ENCODE data around the gene KCNH3.
"Not testable (repeated sequence)": the region's sequence is repeated elsewhere in the genome, so short reads cannot be mapped to it uniquely, and the experiment has no call there.

Gene KCNH3

DNA sequence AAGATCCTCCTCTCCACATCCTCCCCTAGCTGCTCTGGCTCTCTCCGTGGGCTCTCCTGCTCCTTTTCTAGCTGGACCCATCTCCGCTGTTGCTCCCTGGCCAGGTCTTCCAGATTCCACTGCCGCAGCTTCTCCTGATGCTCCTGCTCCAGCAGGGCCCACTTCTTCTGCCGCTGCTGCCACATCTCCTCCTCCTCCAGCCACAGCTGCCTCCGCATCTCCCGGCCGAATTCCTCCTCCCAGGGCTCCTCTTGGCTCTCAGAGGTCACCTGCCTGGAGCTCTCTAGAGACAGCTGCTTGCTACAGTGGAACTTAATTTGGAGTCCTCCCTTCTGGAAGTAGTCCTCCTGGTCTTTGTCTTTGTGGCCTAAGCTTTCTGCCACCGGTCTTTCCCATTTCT, 61.1 kb downstream of the KCNH3 start:
- TF ChIP-seq, protein P1, sequence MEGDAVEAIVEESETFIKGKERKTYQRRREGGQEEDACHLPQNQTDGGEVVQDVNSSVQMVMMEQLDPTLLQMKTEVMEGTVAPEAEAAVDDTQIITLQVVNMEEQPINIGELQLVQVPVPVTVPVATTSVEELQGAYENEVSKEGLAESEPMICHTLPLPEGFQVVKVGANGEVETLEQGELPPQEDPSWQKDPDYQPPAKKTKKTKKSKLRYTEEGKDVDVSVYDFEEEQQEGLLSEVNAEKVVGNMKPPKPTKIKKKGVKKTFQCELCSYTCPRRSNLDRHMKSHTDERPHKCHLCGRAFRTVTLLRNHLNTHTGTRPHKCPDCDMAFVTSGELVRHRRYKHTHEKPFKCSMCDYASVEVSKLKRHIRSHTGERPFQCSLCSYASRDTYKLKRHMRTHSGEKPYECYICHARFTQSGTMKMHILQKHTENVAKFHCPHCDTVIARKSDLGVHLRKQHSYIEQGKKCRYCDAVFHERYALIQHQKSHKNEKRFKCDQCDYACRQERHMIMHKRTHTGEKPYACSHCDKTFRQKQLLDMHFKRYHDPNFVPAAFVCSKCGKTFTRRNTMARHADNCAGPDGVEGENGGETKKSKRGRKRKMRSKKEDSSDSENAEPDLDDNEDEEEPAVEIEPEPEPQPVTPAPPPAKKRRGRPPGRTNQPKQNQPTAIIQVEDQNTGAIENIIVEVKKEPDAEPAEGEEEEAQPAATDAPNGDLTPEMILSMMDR (IDR thresholded peaks at IDR 0.05): no peak
- TF ChIP-seq ZFX (IDR thresholded peaks at IDR 0.05; ENCODE audit: borderline replicate concordance): no peak
- H3K27ac ChIP-seq: no peak overlapping the region

DNA sequence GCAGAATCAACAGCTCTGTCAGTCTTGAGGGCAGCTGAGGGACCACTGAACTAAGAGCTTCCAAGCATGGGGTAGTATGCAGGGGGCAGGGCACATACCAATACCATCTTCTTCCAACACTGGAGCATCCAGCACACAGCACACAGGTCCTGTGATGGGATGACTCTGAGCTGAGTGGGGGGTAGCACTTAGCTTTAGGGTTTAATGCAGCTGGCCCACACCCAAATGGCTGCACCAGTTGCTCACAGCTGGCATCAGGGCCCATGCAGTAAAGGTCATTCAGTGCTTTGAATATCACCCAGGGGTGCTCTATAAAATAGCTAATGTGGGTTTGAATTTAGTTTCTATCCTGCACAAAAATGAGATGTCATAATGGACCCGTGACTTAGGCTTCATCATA, 64.9 kb downstream of the KCNH3 start:
- TF ChIP-seq, protein P1 (IDR thresholded peaks at IDR 0.05): no peak
- TF ChIP-seq ZFX (IDR thresholded peaks at IDR 0.05; ENCODE audit: borderline replicate concordance): no peak
- H3K27ac ChIP-seq: no peak overlapping the region

DNA sequence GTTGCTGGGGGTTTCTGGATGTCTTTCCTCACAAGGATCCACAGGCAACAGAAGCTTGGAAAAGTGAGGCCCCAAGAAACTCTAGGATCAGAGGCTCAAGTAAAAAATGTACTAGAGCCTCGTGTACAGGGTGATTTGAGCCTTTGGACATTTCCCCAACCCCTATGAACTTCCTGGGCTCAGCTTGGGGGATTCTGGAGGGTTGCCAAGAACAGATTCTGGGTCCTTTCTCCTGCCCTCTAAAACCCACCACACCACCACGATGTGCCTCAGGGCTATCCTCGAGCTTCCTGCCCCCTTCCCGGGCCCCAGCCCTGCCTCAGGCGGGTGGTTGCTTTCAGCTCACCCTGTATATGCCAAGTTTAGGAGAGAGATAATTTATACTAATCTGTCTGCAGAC, 66.0 kb downstream of the KCNH3 start:
- TF ChIP-seq, protein P1 (IDR thresholded peaks at IDR 0.05): no peak
- no peak for TF ChIP-seq ZFX (IDR thresholded peaks at IDR 0.05; ENCODE audit: borderline replicate concordance)
- H3K27ac ChIP-seq: no peak overlapping the region

DNA sequence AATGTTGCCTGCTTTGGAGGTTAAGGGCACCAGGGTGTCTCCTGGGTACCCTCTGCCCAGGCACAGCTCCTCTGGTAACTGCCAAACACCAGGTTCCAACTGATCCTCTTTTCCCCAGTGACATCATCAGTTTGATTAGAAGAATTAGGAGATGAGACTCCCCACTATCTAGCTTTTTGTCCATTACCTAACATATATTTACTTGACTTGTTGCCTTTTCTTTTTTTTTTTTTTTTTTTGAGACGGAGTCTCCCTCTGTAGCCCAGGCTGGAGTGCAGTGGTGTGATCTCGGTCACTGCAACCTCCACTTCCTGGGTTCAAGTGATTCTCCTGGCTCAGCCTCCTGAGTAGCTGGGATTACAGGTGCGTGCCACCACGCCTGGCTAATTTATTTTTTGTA, 66.7 kb downstream of the KCNH3 start, which contains the start of gene FAM186B:
TSS of gene FAM186B (minus strand) at position 101 of the 400 bp plus-strand sequence. CDS start 162 bp downstream, outside the sequence.
- not testable (repeated sequence) for H3K27ac ChIP-seq
